Measurements from ENCODE around the gene GGACT.

GGACT gene

GRCh38 chr13:100512422-100512821, 76.2 kb downstream of the GGACT start:
- H3K4me1 ChIP-seq (ENCODE audit: insufficient read depth, low read length) = no peaks in the 10 kb centered on the region
- no peak overlapping the region for H3K4me3 ChIP-seq (ENCODE audit: low read depth in 1 of 2, low read length in 2 of 2)
- no peaks in the 10 kb centered on the region for H3K9me3 ChIP-seq (ENCODE audit: insufficient read depth, low read length, severe bottlenecking)
- no peaks in the 10 kb centered on the region for H3K27me3 ChIP-seq (ENCODE audit: insufficient read depth, low read length, poor library complexity)
- no peaks in the 10 kb centered on the region for H3K79me2 ChIP-seq (ENCODE audit: insufficient read depth, low read length)
- H4K20me1 ChIP-seq (ENCODE audit: insufficient read depth, low read length) = no peaks in the 10 kb centered on the region
- no peak for ATAC-seq (ENCODE audit: insufficient read depth, low read depth)
- no peak for DNase-seq
- no peak overlapping the region for H3K4me2 ChIP-seq (ENCODE audit: insufficient read depth, low read length)
- no peak overlapping the region for H2AFZ ChIP-seq (ENCODE audit: low read depth, low read length)
- TF ChIP-seq EZH2 (IDR thresholded peaks at IDR 0.05; ENCODE audit: borderline replicate concordance, low read depth, low read length, severe bottlenecking) = no peak
- TF ChIP-seq, protein P1, sequence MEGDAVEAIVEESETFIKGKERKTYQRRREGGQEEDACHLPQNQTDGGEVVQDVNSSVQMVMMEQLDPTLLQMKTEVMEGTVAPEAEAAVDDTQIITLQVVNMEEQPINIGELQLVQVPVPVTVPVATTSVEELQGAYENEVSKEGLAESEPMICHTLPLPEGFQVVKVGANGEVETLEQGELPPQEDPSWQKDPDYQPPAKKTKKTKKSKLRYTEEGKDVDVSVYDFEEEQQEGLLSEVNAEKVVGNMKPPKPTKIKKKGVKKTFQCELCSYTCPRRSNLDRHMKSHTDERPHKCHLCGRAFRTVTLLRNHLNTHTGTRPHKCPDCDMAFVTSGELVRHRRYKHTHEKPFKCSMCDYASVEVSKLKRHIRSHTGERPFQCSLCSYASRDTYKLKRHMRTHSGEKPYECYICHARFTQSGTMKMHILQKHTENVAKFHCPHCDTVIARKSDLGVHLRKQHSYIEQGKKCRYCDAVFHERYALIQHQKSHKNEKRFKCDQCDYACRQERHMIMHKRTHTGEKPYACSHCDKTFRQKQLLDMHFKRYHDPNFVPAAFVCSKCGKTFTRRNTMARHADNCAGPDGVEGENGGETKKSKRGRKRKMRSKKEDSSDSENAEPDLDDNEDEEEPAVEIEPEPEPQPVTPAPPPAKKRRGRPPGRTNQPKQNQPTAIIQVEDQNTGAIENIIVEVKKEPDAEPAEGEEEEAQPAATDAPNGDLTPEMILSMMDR (IDR thresholded peaks at IDR 0.05; ENCODE audit: borderline replicate concordance, extremely low read depth, low read length, poor library complexity, severe bottlenecking) = no peak
- no peak overlapping the region for H3K9ac ChIP-seq (ENCODE audit: low read depth, low read length)
- no peak overlapping the region for H3K27ac ChIP-seq (ENCODE audit: low read length)
- no peaks in the 10 kb centered on the region for H3K36me3 ChIP-seq (ENCODE audit: insufficient read depth, low read length)

- no peak for ATAC-seq (ENCODE audit: insufficient read depth, low read depth)
- H3K36me3 ChIP-seq (ENCODE audit: insufficient read depth, low read length) = no peaks in the 10 kb centered on the region
- no peak overlapping the region for H3K4me2 ChIP-seq (ENCODE audit: insufficient read depth, low read length)
- H3K79me2 ChIP-seq (ENCODE audit: insufficient read depth, low read length) = no peaks in the 10 kb centered on the region
- H3K27ac ChIP-seq (ENCODE audit: low read length) = no peak overlapping the region
- no peak overlapping the region for H3K4me3 ChIP-seq (ENCODE audit: low read depth in 1 of 2, low read length in 2 of 2)
- TF ChIP-seq, protein P1 (IDR thresholded peaks at IDR 0.05; ENCODE audit: borderline replicate concordance, extremely low read depth, low read length, poor library complexity, severe bottlenecking) = no peak
- TF ChIP-seq EZH2 (IDR thresholded peaks at IDR 0.05; ENCODE audit: borderline replicate concordance, low read depth, low read length, severe bottlenecking) = no peak
- no peak for DNase-seq
- no peaks in the 10 kb centered on the region for H3K4me1 ChIP-seq (ENCODE audit: insufficient read depth, low read length)
- H3K9ac ChIP-seq (ENCODE audit: low read depth, low read length) = no peak overlapping the region
- no peaks in the 10 kb centered on the region for H3K9me3 ChIP-seq (ENCODE audit: insufficient read depth, low read length, severe bottlenecking)
- no peak overlapping the region for H2AFZ ChIP-seq (ENCODE audit: low read depth, low read length)
- H3K27me3 ChIP-seq (ENCODE audit: insufficient read depth, low read length, poor library complexity) = no peaks in the 10 kb centered on the region
- H4K20me1 ChIP-seq (ENCODE audit: insufficient read depth, low read length) = no peaks in the 10 kb centered on the region; the same call in 1 of the 2 replicates
Observed at GRCh38 chr13:100511466-100511865, 77.1 kb downstream of the GGACT start.

- Histone ChIP-seq H3K27ac (ENCODE audit: low read length) (no peak overlapping the region), H4K20me1 (ENCODE audit: insufficient read depth, low read length) (no peaks in the 10 kb centered on the region; the same call in 1 of the 2 replicates), H3K9me3 (ENCODE audit: insufficient read depth, low read length, severe bottlenecking) (no peaks in the 10 kb centered on the region), H3K4me3 (ENCODE audit: low read depth in 1 of 2, low read length in 2 of 2) (no peak overlapping the region), H3K9ac (ENCODE audit: low read depth, low read length) (no peak overlapping the region), H2AFZ (ENCODE audit: low read depth, low read length) (no peak overlapping the region), H3K4me1 (ENCODE audit: insufficient read depth, low read length) (no peaks in the 10 kb centered on the region), H3K27me3 (ENCODE audit: insufficient read depth, low read length, poor library complexity) (no peaks in the 10 kb centered on the region), H3K79me2 (ENCODE audit: insufficient read depth, low read length) (no peaks in the 10 kb centered on the region), H3K4me2 (ENCODE audit: insufficient read depth, low read length) (no peak overlapping the region), H3K36me3 (ENCODE audit: insufficient read depth, low read length) (no peaks in the 10 kb centered on the region)
- no peak for TF ChIP-seq EZH2 (IDR thresholded peaks at IDR 0.05; ENCODE audit: borderline replicate concordance, low read depth, low read length, severe bottlenecking)
- TF ChIP-seq, protein P1 (IDR thresholded peaks at IDR 0.05; ENCODE audit: borderline replicate concordance, extremely low read depth, low read length, poor library complexity, severe bottlenecking) = no peak
- DNase-seq = no peak
- no peak for ATAC-seq (ENCODE audit: insufficient read depth, low read depth)
Observed at GRCh38 chr13:100510208-100510957, 78.2 kb downstream of the GGACT start.
